Activated CD4-positive, alpha-beta memory T cell treated with anti-CD3 and anti-CD28 coated beads for 36 hours (primary cell): ENCODE measurements around the gene SLC25A52. TPM values are rescaled to one million over a fixed set of nuclear protein-coding genes. Genes with fewer than 3 reads are reported as not detected.
"Not testable (repeated sequence)": the region's sequence is repeated elsewhere in the genome, so short reads cannot be mapped to it uniquely, and the experiment has no call there.

Experiments
- CTCF ChIA-PET: fragments of 350-600 bp; sonication (Branson Sonifier 250); formaldehyde crosslinking; loops from one replicate; lab custom pipeline; 2021; ENCODE audit warnings: antibody characterized with exemption, inconsistent platforms; lab: Charles Lee
- POLR2A ChIA-PET: fragments of 350-600 bp; sonication (Branson Sonifier 250); formaldehyde crosslinking; loops from one replicate; lab custom pipeline; 2021; ENCODE audit warnings: antibody characterized with exemption; lab: Charles Lee
- DNase-seq: peaks from one replicate; pipeline ENCODE4 v3.0.0-alpha.2; 2020
- H3K27ac Mint-ChIP-seq: one replicate; pipeline ENCODE4 v1.8.0; 2021; ENCODE audit warnings: mixed read lengths
- H3K27me3 Mint-ChIP-seq: one replicate; pipeline ENCODE4 v1.8.0; 2021; ENCODE audit warnings: mixed read lengths
- H3K36me3 Mint-ChIP-seq: one replicate; pipeline ENCODE4 v1.8.0; 2021; ENCODE audit warnings: mixed read lengths
- H3K4me1 Mint-ChIP-seq: one replicate; pipeline ENCODE4 v1.8.0; 2021; ENCODE audit warnings: low read depth, mixed read lengths
- H3K4me3 Mint-ChIP-seq: one replicate; pipeline ENCODE4 v1.8.0; 2021; ENCODE audit warnings: mild to moderate bottlenecking, mixed read lengths
- H3K9me3 Mint-ChIP-seq: one replicate; pipeline ENCODE4 v1.8.0; 2021; ENCODE audit warnings: mixed read lengths
- intact Hi-C: fragments of 100-400 bp; cut with micrococcal nuclease; formaldehyde crosslinking; loops from one replicate; pipeline ENCODE4 v1.15.1; 2023
- total RNA-seq, 2 experiments: library from RNA; stranded (reverse); gene quantifications; one replicate each; pipeline ENCODE4 v1.2.3, GENCODE V29; 2021

Gene SLC25A52
- total RNA-seq, 2 experiments from 2014 or later: 0.21 TPM; not detected in 1

DNA sequence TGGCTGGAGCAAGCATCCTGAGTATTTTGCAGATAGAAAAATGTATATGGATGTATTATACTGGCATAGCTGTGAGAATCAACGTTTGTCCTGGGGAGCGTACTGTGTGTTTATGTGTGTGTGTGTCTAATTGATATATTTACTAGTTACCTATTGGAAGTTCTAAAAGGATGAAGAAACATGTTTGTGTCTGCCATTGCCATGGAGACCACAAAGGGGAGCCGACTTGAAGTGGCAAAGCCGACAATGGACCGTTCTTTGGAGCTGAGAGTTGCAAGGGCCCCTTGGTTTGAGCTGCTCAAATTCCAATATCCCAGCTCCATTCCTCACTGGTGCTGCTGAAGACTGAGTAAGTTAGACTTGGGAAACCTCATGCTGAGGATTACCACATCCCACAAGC is 14.3 kb upstream of the SLC25A52 start:
- Mint-ChIP-seq H3K27ac (no peak overlapping the region), H3K4me3 (no peak overlapping the region), H3K36me3 (peaks cover 6% of the 10 kb centered on the region), H3K9me3 (peaks cover 27% of the 10 kb centered on the region), H3K4me1 (no peaks in the 10 kb centered on the region), H3K27me3 (peaks cover under 1% of the 10 kb centered on the region)
- intact Hi-C loops: no loop called here
- ChIA-PET POLR2A (no interaction called here), CTCF (no interaction called here)
- DNase-seq: no peak

DNA sequence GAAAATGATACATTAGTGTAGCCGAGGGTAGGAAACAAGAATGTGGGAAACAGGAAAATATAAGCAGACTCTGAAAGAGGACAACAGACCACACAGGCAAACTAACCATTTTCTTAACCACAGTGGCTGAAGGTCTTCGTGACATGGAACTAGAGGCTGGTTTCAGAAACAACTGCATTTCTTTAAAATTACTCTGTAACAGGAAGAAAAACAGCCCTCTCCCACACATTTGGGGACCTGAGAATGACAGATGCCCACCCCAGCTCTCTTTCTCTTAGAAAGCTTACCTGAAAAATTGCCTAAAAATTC is 13.8 kb upstream of the SLC25A52 start:
- ChIA-PET CTCF (no interaction called here), POLR2A (no interaction called here)
- no peak for DNase-seq
- intact Hi-C loops: no loop called here
- Mint-ChIP-seq H3K4me3 (no peak overlapping the region), H3K4me1 (no peaks in the 10 kb centered on the region), H3K36me3 (peaks cover 6% of the 10 kb centered on the region), H3K9me3 (peaks cover 22% of the 10 kb centered on the region), H3K27me3 (peaks cover 1% of the 10 kb centered on the region), H3K27ac (no peak overlapping the region)

DNA sequence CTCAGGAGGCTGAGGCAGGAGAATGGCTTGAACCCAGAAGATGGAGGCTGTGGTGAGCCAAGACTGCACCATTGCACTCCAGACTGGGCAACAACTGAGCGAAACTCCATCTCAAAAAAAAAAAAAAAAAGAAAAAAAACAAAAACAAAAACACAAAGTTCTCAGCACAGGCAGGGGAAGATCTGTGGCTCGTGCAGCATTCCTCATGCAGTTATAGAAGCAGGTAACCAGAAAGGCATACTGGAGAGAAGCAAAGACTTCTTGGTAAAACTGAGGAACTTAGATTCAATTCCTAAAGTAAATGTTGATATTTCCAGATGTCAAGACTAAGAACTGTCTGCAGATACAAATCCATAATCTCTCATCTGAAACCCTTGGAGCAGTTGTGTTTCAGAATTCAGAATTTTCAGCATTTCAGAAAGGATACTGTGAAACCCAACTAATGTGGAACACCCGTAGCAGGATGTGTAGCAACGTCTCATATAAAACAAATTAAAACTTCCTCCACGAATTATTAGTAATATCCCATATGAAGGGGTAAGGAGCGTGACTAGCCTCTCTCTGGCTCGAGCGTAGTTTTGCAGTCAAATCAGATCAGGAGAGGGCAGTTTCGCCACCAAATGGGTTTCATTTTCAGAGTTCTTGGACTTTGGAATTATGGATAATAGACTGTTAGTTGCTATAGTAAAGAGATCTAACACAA is 13.2 kb upstream of the SLC25A52 start:
- Mint-ChIP-seq H3K4me3 (no peak overlapping the region), H3K4me1 (no peaks in the 10 kb centered on the region), H3K36me3 (peaks cover 4% of the 10 kb centered on the region), H3K27me3 (peaks cover 1% of the 10 kb centered on the region), H3K9me3 (peaks cover 17% of the 10 kb centered on the region), H3K27ac (no peak overlapping the region)
- intact Hi-C loops: no loop called here
- ChIA-PET CTCF (no interaction called here), POLR2A (no interaction called here)
- no peak for DNase-seq

DNA sequence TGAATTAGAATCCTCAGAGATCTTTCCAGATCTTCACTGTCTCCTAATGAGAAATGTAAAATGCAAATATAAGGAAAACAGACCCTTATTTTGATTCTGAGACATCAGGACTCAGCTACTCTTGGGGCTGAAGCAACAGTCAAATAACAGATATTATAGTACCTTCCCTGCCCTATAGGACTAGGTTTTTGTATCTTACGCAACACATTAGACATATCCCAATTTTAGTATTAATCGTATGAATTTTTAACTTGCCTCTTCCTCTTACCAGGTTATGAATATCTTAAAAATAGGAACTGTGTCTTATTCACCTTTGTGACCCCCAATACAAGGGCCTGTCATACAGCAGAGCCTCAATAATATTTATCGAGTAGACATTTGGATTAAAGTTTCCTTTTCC is 12.0 kb upstream of the SLC25A52 start:
- Mint-ChIP-seq H3K27ac (no peak overlapping the region), H3K4me1 (no peaks in the 10 kb centered on the region), H3K9me3 (peaks cover 6% of the 10 kb centered on the region), H3K36me3 (no peaks in the 10 kb centered on the region), H3K27me3 (peaks cover 1% of the 10 kb centered on the region), H3K4me3 (no peak overlapping the region)
- no peak for DNase-seq
- ChIA-PET POLR2A (no interaction called here), CTCF (interaction anchor here (0.7 kb wide), 1 partner anchor 175 kb away, joined by 3 read pairs; no protein-coding TSS in a partner anchor)
- intact Hi-C loops: no loop called here

DNA sequence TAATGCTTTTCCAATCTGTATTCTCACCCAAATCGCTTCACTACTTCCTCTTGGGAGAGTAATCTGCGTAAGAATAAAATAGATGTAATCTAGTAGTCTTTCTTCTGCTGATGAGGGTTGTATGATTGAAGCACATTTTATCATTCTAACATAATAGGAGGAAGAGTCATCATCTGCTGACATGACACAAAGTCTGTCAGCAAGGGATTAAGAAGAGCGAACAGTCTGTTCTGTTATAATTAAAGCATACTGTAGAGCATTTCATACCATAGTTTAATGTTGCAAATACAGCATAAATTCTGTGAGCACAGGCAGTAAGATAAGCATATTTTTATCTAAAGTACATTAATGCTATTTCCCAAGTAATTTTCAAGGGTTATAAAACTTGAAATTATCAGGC is 10.4 kb downstream of the SLC25A52 start:
- ChIA-PET CTCF (no interaction called here), POLR2A (no interaction called here)
- DNase-seq: no peak
- no peaks in the 10 kb centered on the region for H3K27me3 Mint-ChIP-seq
- H3K4me1 Mint-ChIP-seq: no peaks in the 10 kb centered on the region
- H3K4me3 Mint-ChIP-seq: no peak overlapping the region
- no peaks in the 10 kb centered on the region for H3K9me3 Mint-ChIP-seq
- no peak overlapping the region for H3K27ac Mint-ChIP-seq
- intact Hi-C loops: no loop called here
- no peaks in the 10 kb centered on the region for H3K36me3 Mint-ChIP-seq

DNA sequence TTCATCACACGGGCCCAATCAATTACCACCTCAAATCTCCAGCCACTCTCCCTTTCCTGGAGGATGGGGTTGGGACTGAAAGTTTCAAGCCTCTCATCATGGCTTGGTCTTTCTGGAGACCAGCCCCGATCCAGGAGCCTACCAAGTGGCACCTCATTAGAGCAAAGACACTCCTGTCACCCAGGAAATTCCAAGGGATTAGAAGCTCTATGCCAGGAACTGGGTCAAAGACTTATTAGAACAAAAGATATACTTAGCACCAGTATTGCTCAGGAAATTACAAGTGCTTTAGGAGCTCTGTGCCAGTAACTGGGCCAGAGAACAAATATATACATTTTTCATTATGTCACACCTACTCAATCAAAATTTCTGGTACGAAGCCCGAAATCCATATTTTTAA is 14.3 kb downstream of the SLC25A52 start:
- CTCF ChIA-PET: interaction anchor here (1.0 kb wide), 1 partner anchor 24 kb away, joined by 3 read pairs; no protein-coding TSS in a partner anchor
- H3K4me1 Mint-ChIP-seq: no peaks in the 10 kb centered on the region
- DNase-seq: no peak
- POLR2A ChIA-PET: no interaction called here
- H3K4me3 Mint-ChIP-seq: no peak overlapping the region
- no peak overlapping the region for H3K27ac Mint-ChIP-seq
- no peaks in the 10 kb centered on the region for H3K9me3 Mint-ChIP-seq
- intact Hi-C loops: no loop called here
- no peaks in the 10 kb centered on the region for H3K36me3 Mint-ChIP-seq
- H3K27me3 Mint-ChIP-seq: no peaks in the 10 kb centered on the region

DNA sequence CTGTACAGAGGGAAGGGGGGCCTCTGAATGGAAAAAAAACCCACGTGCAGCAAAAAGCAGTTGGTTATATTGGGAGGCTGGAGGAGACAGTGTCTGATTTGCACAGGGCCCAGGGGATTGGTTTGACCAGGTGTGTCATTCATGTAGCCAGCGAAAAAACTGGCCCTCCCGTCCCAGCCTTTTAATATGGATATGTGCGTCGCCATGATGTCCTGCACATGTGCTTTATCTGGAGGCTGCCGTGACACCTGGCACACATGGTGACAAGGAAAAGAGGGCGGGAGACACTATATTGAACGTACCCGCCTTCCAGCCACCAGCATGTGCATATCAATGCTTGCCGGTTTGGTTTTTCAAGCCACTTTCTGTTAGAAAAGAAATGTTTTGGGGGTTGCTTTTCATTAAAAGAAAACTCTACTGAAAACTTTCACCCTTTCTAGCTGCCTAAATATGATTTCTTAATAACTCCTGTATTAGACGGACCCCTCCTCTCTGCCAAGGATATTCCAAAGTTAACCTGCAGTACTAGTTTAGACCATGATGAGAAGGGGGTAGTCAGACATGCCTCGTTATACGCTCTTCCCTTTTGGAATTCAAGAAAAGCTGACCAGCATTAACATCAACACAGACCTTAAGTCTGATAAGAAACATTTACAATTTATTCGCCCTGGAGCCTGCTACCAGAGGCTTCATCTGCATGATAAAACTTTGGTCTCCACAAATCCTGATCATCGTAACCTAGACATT is 16.2 kb downstream of the SLC25A52 start:
- Mint-ChIP-seq H3K4me1 (no peaks in the 10 kb centered on the region), H3K36me3 (no peaks in the 10 kb centered on the region), H3K4me3 (no peak overlapping the region), H3K27ac (no peak overlapping the region), H3K9me3 (peaks cover 3% of the 10 kb centered on the region), H3K27me3 (no peaks in the 10 kb centered on the region)
- POLR2A ChIA-PET: no interaction called here
- CTCF ChIA-PET: no interaction called here
- no peak for DNase-seq
- intact Hi-C loops: no loop called here

DNA sequence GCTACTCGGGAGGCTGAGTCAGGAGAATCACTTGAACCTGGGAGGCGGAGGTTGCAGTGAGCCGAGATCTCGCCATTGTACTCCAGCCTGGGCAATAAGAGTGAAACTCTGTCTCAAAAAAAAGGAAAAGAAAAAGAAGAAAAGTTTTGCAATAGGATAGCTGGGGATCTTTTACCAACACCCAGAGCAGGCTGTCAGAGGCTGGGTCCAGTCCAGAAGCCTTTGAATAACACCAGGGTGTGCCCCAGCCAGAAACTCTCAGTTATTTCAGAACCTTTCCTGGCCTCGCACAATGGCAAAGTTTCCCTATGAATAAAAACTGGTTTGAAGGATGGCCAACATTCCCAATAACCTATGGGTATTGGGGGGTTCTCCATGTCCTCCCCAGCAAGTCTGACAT is 17.1 kb downstream of the SLC25A52 start:
- H3K27me3 Mint-ChIP-seq, H3K27ac Mint-ChIP-seq, POLR2A ChIA-PET, intact Hi-C loops, H3K4me1 Mint-ChIP-seq, H3K4me3 Mint-ChIP-seq, H3K36me3 Mint-ChIP-seq, DNase-seq: not testable (repeated sequence)
- CTCF ChIA-PET: interaction anchor here (0.6 to 2.1 kb wide), 4 partner anchors 10 to 234 kb away, joined by 3 to 5 read pairs (median 4); no protein-coding TSS in a partner anchor
- H3K9me3 Mint-ChIP-seq: peaks cover 11% of the 10 kb centered on the region

DNA sequence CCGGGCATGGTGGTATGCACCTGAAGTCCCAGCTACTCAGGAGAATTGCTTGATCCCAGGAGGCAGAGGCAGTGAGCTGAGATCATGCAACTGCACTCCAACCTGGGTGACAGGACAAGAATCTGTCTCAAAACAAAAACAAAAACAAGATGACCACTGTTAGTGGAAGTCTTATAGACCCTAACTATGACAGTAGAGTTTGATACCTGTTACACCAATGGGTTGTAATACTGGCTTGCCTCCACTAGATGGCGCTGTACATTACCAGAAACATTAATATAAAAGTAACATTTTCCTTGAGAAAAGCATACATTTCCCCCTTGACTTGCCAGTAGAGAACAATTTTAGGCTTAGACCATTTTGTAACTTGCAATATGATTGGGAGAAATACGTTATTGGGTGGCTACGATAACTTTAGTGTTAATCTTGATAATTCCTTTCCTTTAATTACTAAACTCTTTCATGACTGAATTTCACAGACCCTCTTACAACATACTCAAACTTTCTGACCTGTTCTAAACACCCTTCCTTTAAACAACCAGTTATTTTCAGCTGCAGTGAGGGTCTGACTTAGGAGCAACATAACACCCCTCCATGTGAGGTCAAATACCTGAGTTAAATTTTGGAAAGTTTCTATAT is 19.5 kb downstream of the SLC25A52 start:
- no peaks in the 10 kb centered on the region for H3K36me3 Mint-ChIP-seq
- peaks cover 12% of the 10 kb centered on the region for H3K9me3 Mint-ChIP-seq
- POLR2A ChIA-PET: no interaction called here
- peak; percentile 62 for DNase-seq
- intact Hi-C loops: loop anchor here (1.0 kb wide), 3 partner anchors 78 to 236 kb away; no protein-coding TSS in a partner anchor
- no peaks in the 10 kb centered on the region for H3K4me1 Mint-ChIP-seq
- H3K27me3 Mint-ChIP-seq: no peaks in the 10 kb centered on the region
- CTCF ChIA-PET: interaction anchor here (0.7 to 2.1 kb wide), 5 partner anchors 10 to 236 kb away, joined by 3 to 12 read pairs (median 5); no protein-coding TSS in a partner anchor
- H3K27ac Mint-ChIP-seq: no peak overlapping the region
- H3K4me3 Mint-ChIP-seq: no peak overlapping the region

DNA sequence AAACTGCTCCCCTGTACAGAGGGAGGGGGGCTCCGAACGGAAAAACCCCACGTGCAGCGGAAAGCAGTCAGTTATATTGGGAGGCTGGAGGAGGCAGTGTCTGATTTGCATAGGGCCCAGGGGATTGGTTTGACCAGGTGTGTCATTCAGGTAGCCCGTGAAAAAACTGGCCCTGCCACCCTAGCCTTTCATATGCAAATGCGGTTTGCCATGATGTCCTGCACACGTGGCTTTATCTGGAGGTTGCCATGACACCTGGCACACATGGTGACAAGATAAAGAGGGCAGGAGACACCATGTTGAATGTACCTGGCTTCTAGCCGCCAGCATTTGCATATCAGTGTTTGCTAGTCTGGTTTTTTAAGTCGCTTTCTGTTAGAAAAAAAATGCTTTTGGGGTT is 20.5 kb downstream of the SLC25A52 start:
- H3K4me3 Mint-ChIP-seq: no peak overlapping the region
- no peaks in the 10 kb centered on the region for H3K27me3 Mint-ChIP-seq
- ChIA-PET POLR2A (no interaction called here), CTCF (no interaction called here)
- peaks cover 12% of the 10 kb centered on the region for H3K9me3 Mint-ChIP-seq
- DNase-seq: no peak
- no peaks in the 10 kb centered on the region for H3K4me1 Mint-ChIP-seq
- no peaks in the 10 kb centered on the region for H3K36me3 Mint-ChIP-seq
- intact Hi-C loops: no loop called here
- H3K27ac Mint-ChIP-seq: no peak overlapping the region

DNA sequence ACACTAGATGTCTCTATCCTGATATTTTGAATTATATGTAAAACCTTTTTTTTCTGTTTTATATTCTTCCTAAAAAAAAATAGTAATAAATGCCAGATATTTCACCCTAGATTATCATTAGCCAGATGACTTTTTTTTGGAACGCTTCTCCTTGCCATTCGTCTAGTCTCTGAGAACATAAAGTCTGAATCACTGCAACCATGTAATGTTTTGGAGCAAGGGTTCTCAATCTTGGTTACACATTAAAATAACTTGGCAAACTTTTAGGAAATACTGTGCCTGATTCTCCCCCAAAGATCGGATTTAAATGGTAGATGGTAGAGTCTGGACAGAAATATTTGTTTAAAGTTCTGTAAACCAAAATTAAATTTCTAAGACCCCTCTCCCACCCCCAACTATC is 21.0 kb downstream of the SLC25A52 start:
- H3K9me3 Mint-ChIP-seq: peaks cover 12% of the 10 kb centered on the region
- H3K4me1 Mint-ChIP-seq: no peaks in the 10 kb centered on the region
- ChIA-PET CTCF (no interaction called here), POLR2A (no interaction called here)
- no peak overlapping the region for H3K27ac Mint-ChIP-seq
- H3K4me3 Mint-ChIP-seq: no peak overlapping the region
- intact Hi-C loops: no loop called here
- H3K27me3 Mint-ChIP-seq: no peaks in the 10 kb centered on the region
- no peak for DNase-seq
- H3K36me3 Mint-ChIP-seq: no peaks in the 10 kb centered on the region
